ENCODE measurements around the gene NDUFB2.

The NDUFB2 gene

GRCh38 chr7:140696680-140697446, at the start of gene NDUFB2 (continued):
- no peak for TF ChIP-seq ZNF362 (tag by site-specific recombination; IDR thresholded peaks at IDR 0.05)
- no peak for TF ChIP-seq ZNF558 (tag by site-specific recombination; IDR thresholded peaks at IDR 0.05)
- TF ChIP-seq ZNF391 (tag by site-specific recombination; IDR thresholded peaks at IDR 0.05; ENCODE audit: borderline replicate concordance, low read depth): peak; percentile 72
- no peak for TF ChIP-seq MEIS1 (CRISPR knock-in tag; IDR thresholded peaks at IDR 0.05; ENCODE audit: borderline replicate concordance)
- no peak for TF ChIP-seq ZNF155 (tag by site-specific recombination; IDR thresholded peaks at IDR 0.05)
- no peak for TF ChIP-seq ZNF114 (tag by site-specific recombination; IDR thresholded peaks at IDR 0.05)
- no peak for TF ChIP-seq ZNF510 (tag by site-specific recombination; IDR thresholded peaks at IDR 0.05; ENCODE audit: insufficient replicate concordance)
- no peak for TF ChIP-seq ZNF747 (tag by site-specific recombination; IDR thresholded peaks at IDR 0.05)
- TF ChIP-seq ZNF169 (tag by site-specific recombination; IDR thresholded peaks at IDR 0.05): 0 out of 2 replicates have a peak, but pooled peaks have one; percentile 55
- TF ChIP-seq ZNF16 (tag by site-specific recombination; IDR thresholded peaks at IDR 0.05; ENCODE audit: low read depth): no peak
- 0 out of 2 replicates have a peak, but pooled peaks have one; percentile 75 for TF ChIP-seq ZSCAN23 (tag by site-specific recombination; IDR thresholded peaks at IDR 0.05)
- TF ChIP-seq ZNF580 (tag by site-specific recombination; IDR thresholded peaks at IDR 0.05): 0 out of 2 replicates have a peak, but pooled peaks have one; percentile 40
- no peak for TF ChIP-seq ZNF626 (tag by site-specific recombination; IDR thresholded peaks at IDR 0.05)
- TF ChIP-seq YY2 (tag by site-specific recombination; IDR thresholded peaks at IDR 0.05): peak; percentile 81
- TF ChIP-seq ZBTB1 (tag by site-specific recombination; IDR thresholded peaks at IDR 0.05): no peak
- TF ChIP-seq ZNF140 (tag by site-specific recombination; IDR thresholded peaks at IDR 0.05): no peak
- peak; percentile 80; the same call in 1 of the 2 replicates for TF ChIP-seq ZNF639 (tag by site-specific recombination; IDR thresholded peaks at IDR 0.05)
- TF ChIP-seq ZBTB20 (tag by site-specific recombination; IDR thresholded peaks at IDR 0.05): peak; percentile 98
- peak; percentile 83 for TF ChIP-seq ZNF24 (tag by site-specific recombination; IDR thresholded peaks at IDR 0.05)
- TF ChIP-seq ZNF433 (tag by site-specific recombination; IDR thresholded peaks at IDR 0.05; ENCODE audit: low read depth): no peak
- no peak for TF ChIP-seq ZFP69B (tag by site-specific recombination; IDR thresholded peaks at IDR 0.05)
- no peak for TF ChIP-seq RBAK (tag by site-specific recombination; IDR thresholded peaks at IDR 0.05)
- TF ChIP-seq ZBTB17 (tag by site-specific recombination; IDR thresholded peaks at IDR 0.05): peak; percentile 91
- TF ChIP-seq ZNF449 (tag by site-specific recombination; IDR thresholded peaks at IDR 0.05): peak; percentile 39; the same call in 1 of the 2 replicates
- TF ChIP-seq KLF9 (tag by site-specific recombination; IDR thresholded peaks at IDR 0.05; ENCODE audit: low read depth): peak; percentile 70
- no peak for TF ChIP-seq ZNF274 (IDR thresholded peaks at IDR 0.05; ENCODE audit: low read length)
- no peak for TF ChIP-seq ZNF274 (tag by site-specific recombination; IDR thresholded peaks at IDR 0.05; ENCODE audit: borderline replicate concordance)
- TF ChIP-seq ZNF19 (tag by site-specific recombination; IDR thresholded peaks at IDR 0.05; ENCODE audit: low read depth): no peak
- no peak for TF ChIP-seq IKZF3 (tag by site-specific recombination; IDR thresholded peaks at IDR 0.05)
- TF ChIP-seq BCL11A (tag by site-specific recombination; IDR thresholded peaks at IDR 0.05; ENCODE audit: low read depth): peak; percentile 28; the same call in 1 of the 2 replicates
- TF ChIP-seq, protein P1, sequence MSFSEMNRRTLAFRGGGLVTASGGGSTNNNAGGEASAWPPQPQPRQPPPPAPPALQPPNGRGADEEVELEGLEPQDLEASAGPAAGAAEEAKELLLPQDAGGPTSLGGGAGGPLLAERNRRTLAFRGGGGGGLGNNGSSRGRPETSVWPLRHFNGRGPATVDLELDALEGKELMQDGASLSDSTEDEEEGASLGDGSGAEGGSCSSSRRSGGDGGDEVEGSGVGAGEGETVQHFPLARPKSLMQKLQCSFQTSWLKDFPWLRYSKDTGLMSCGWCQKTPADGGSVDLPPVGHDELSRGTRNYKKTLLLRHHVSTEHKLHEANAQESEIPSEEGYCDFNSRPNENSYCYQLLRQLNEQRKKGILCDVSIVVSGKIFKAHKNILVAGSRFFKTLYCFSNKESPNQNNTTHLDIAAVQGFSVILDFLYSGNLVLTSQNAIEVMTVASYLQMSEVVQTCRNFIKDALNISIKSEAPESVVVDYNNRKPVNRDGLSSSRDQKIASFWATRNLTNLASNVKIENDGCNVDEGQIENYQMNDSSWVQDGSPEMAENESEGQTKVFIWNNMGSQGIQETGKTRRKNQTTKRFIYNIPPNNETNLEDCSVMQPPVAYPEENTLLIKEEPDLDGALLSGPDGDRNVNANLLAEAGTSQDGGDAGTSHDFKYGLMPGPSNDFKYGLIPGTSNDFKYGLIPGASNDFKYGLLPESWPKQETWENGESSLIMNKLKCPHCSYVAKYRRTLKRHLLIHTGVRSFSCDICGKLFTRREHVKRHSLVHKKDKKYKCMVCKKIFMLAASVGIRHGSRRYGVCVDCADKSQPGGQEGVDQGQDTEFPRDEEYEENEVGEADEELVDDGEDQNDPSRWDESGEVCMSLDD (tag by site-specific recombination; IDR thresholded peaks at IDR 0.05): peak; percentile 92
- no peak for TF ChIP-seq ATF2 (tag by site-specific recombination; IDR thresholded peaks at IDR 0.05; ENCODE audit: low read depth)
- 0 out of 2 replicates have a peak, but pooled peaks have one; percentile 15 for TF ChIP-seq OSR2 (tag by site-specific recombination; IDR thresholded peaks at IDR 0.05)
